ENCODE data around the gene HIVEP2.

- TF ChIP-seq ZNF274 (IDR thresholded peaks at IDR 0.05; ENCODE audit: low read depth, low read length) (no peak), YY1 (IDR thresholded peaks at IDR 0.05; ENCODE audit: insufficient read depth, insufficient read length) (no peak)
Measured at GRCh38 chr6:142880201-142880600, 64.8 kb downstream of the HIVEP2 start.
